Kasumi-1 (cell line): ENCODE results near the gene EVA1A.

Source experiments
- DNase-seq, 2 experiments: peaks; one replicate each; lab custom pipeline; 2025; lab: John Stamatoyannopoulos, UW

EVA1A gene

GRCh38 chr2:75589391-75590105, 28.8 kb upstream of the EVA1A start:
- no peak for DNase-seq

- DNase-seq, result no peak
Observed at GRCh38 chr2:75587954-75588587, 27.3 kb upstream of the EVA1A start.

- no peak for DNase-seq
Observed at GRCh38 chr2:75586971-75587370, 26.2 kb upstream of the EVA1A start.

- DNase-seq, result no peak
Observed at GRCh38 chr2:75582840-75583239, 22.1 kb upstream of the EVA1A start.

- DNase-seq, result no peak
Observed at GRCh38 chr2:75580606-75581005, 19.9 kb upstream of the EVA1A start.

- DNase-seq, result no peak
Observed at GRCh38 chr2:75580156-75580555, 19.4 kb upstream of the EVA1A start.

- no peak for DNase-seq
Observed at GRCh38 chr2:75579186-75579585, 18.4 kb upstream of the EVA1A start.

- DNase-seq, result no peak
Observed at GRCh38 chr2:75577280-75577679, 16.5 kb upstream of the EVA1A start.

GRCh38 chr2:75574106-75574505, 13.4 kb upstream of the EVA1A start:
- no peak for DNase-seq

- no peak for DNase-seq
Observed at GRCh38 chr2:75573145-75573878, 12.6 kb upstream of the EVA1A start.

GRCh38 chr2:75571730-75572430, 11.1 kb upstream of the EVA1A start:
- DNase-seq, result no peak

GRCh38 chr2:75570948-75571729, 10.4 kb upstream of the EVA1A start:
- DNase-seq, result no peak

- no peak for DNase-seq
Observed at GRCh38 chr2:75570024-75570947, 9.5 kb upstream of the EVA1A start.

- no peak for DNase-seq
Observed at GRCh38 chr2:75569546-75569945, 8.8 kb upstream of the EVA1A start.

- DNase-seq, result no peak
Observed at GRCh38 chr2:75568174-75568573, 7.4 kb upstream of the EVA1A start.

- DNase-seq, result no peak
Observed at GRCh38 chr2:75565472-75566462, 5.0 kb upstream of the EVA1A start.

- no peak for DNase-seq
Observed at GRCh38 chr2:75564713-75565359, 4.1 kb upstream of the EVA1A start.

- no peak for DNase-seq
Observed at GRCh38 chr2:75564026-75564688, 3.4 kb upstream of the EVA1A start.
